ENCODE results near the gene LPXN.

LPXN gene

DNA sequence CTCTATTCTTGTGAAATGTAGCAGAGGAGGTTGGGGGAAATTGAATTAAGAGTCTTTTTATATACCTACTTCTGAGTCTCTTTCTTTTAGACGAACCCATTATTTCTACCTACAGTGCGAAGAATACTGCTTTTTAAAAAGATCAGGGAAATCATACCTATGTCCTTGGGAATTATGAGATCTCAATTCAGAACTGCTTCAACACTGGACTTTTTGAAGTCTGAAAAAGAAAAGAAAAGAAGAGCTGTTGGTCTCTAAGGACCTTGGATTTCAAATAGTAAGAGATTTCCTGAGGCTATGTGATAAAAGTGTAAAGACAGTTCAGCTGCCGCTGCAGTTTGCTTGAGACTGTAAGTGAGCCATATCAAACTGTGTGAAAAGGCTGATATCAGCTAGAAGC, 64.0 kb downstream of the LPXN start:
- DNase-seq = no peak

- no peak for DNase-seq
Observed at GRCh38 chr11:58509748-58510147, 65.9 kb downstream of the LPXN start.

GRCh38 chr11:58508814-58509213, 66.8 kb downstream of the LPXN start:
- DNase-seq = no peak

GRCh38 chr11:58508005-58508404, 67.7 kb downstream of the LPXN start, which contains the start of gene OR5B21:
Gene OR5B21, minus strand, starts transcription at chr11:58508105. Its CDS starts 0 bp downstream, at chr11:58508105.
- no peak for DNase-seq

GRCh38 chr11:58507355-58507754, 68.3 kb downstream of the LPXN start:
- no peak for DNase-seq

GRCh38 chr11:58506935-58507334, 68.7 kb downstream of the LPXN start:
- DNase-seq = no peak

- DNase-seq = no peak
Observed at GRCh38 chr11:58505849-58506248, 69.8 kb downstream of the LPXN start.

- DNase-seq = no peak
Observed at GRCh38 chr11:58504232-58504631, 71.4 kb downstream of the LPXN start.

DNA sequence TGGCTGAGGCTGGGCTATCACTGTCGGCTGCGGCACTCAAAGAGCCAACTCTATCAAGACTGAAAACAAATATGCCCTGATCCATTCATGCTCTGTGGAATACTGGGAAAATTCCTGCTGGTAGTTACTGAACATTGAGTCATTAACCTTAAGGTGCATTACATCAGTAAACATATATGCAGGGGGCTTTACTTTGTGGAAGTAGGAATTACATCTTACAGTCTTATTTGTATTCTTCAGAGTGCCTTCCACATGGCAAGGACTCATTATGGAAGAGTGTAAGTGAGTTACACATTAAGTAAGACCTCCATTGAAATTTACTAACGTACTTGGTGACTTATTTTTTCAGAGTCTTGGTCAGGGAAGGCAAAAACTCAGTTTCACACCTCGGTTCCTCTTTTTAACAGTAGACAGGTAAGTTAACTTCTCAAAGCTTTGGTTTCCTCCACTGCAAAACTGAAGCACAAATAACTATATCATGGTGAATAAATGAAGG, 72.2 kb downstream of the LPXN start:
- DNase-seq = no peak

- DNase-seq = no peak
Observed at GRCh38 chr11:58502004-58502403, 73.7 kb downstream of the LPXN start.

DNA sequence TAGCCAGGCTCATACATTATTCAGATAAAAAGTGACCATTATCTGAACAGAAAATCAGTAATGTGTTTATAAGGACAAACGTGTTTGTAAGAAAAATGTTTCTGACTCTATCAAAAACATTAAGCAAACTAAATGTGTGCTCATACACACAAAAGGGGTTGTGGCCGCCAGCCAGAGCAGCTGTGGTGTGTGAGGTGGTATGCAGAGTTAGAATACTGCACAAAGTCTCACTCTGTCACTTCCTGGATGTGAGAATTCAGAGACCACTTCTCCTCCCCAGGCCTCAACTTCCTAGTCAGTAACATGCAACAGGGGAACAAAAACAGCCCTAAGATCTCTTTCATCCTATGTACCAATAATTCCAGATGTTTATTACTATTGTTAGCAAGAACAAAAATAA, 77.2 kb downstream of the LPXN start:
- DNase-seq = no peak

DNA sequence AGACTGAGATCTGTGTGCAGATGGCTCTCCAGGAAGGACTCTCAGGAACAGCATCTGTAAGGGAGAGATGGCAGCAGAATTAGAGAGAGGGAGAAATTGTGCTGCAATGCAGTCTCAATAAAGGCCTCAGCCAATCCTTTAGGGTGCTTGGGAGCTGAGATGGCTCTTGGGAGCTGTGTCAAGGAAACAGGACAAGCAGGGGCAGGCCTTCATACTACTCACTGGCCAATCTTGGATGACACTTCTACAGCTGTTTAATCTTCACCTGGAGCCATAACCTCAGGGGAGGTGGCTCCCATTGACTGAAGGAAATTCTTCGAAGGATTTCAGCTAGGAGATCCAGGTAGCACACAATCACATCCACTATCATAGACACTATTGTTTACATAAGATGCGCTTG, 77.7 kb downstream of the LPXN start:
- DNase-seq = no peak

GRCh38 chr11:58495906-58496305, 79.8 kb downstream of the LPXN start:
- no peak for DNase-seq

- no peak for DNase-seq
Observed at GRCh38 chr11:58494101-58494500, 81.6 kb downstream of the LPXN start.

- no peak for DNase-seq
Observed at GRCh38 chr11:58493676-58494075, 82.0 kb downstream of the LPXN start.

- DNase-seq = no peak
Observed at GRCh38 chr11:58490827-58491226, 84.8 kb downstream of the LPXN start.

DNA sequence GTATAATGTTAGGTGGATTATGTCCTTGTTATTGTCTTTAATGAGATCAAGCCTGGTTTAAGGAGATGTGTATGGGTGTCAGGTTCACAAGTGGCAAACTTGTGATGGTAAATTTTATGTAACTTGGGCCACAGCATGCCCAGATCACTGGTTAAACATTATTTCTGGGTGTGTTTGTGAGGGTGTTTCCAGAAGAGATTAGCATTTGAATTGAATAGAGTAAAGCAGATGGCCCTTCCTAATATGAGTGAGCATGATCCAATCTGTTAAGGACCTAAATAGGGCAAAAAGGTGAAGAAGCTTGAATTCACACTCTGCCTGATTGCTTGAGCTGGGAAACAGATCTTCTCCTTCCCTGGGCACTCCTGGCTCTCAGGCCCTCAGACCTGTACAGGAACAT, 88.5 kb downstream of the LPXN start:
- DNase-seq = no peak

DNA sequence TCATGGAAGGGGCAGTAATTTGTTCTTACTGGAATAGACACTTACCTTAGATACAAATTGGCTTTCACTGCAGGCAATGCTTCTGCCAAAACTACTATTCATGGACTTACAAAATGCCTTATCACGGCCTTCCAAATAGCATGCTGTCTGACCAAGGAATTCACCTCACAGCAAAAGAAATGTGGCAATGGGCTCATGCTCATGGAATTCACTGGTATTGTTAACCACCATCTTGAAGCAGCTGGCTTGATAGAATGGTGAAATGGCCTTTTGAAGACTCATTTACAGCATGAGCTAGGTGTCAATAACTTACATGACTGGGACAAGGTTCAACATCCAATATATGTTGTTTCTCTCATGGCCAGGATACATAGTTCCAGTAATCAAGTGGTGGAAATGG, 89.7 kb downstream of the LPXN start:
- DNase-seq = no peak

Data from activated gamma-delta T cell (primary cell).